HG03039 (cell line): ENCODE data around the gene GNAS-AS1.

ENCODE experiments used
- ATAC-seq: cut with Tn5 transposase; IDR thresholded peaks from one replicate; pipeline ENCODE4 v1.9.1; 2021; ENCODE audit warnings: mild to moderate bottlenecking, moderate library complexity; ENCODE audit not compliant: unreplicated experiment

GNAS-AS1 gene

DNA sequence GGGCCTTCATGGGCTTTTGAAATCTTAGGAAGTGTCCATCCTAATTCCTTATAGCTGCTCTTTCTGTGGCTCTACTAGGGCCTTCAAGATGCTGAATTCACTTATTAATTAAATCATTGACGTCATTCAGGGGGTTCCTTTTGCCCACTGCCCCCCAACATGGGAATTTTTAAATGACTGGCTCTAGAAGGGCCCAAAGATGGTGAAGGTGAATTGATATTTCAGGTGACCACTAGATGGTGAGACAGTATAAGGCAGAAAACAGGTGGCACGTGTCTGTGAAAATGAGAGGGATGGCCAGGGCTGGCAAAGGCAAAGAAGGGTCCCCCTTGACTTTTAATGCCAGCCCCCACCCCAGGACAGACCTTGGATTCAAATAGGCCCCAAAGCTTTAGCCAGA is 13.6 kb upstream of the GNAS-AS1 start:
- no peak for ATAC-seq

DNA sequence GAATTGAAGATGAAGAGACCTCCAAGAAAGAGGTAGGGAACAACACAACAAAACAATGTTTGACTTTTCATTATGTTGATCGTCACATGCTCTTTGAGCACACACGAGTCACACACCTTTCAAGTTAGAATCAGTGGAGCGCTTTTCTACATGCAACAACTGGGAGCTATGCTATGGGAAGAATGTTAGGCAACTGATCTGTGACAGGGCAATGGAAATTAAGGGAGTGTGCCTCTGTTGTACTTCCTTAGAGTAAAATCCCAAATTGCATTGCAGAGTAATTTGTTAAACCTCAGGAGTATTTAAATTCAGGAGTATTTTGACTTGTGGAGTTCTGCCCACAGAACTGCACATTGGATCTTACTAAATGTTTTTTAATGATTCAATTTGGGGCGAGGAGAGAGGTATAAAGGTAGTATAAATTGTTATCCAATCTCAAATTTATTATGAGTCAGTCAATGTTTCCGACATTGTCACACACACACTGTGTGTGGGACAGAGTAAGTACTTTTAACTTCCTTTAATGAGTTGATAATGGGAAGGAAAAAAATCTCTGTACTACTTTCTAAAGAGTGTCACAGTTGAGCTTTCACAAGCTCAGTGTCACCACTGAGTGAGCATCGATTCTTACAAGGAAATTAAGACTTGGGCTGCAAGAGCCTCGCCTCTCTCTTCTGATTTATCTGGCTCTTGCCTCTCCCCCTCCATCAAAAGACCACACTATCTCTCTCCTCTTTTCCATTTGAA is 12.5 kb upstream of the GNAS-AS1 start:
- ATAC-seq, result no peak

DNA sequence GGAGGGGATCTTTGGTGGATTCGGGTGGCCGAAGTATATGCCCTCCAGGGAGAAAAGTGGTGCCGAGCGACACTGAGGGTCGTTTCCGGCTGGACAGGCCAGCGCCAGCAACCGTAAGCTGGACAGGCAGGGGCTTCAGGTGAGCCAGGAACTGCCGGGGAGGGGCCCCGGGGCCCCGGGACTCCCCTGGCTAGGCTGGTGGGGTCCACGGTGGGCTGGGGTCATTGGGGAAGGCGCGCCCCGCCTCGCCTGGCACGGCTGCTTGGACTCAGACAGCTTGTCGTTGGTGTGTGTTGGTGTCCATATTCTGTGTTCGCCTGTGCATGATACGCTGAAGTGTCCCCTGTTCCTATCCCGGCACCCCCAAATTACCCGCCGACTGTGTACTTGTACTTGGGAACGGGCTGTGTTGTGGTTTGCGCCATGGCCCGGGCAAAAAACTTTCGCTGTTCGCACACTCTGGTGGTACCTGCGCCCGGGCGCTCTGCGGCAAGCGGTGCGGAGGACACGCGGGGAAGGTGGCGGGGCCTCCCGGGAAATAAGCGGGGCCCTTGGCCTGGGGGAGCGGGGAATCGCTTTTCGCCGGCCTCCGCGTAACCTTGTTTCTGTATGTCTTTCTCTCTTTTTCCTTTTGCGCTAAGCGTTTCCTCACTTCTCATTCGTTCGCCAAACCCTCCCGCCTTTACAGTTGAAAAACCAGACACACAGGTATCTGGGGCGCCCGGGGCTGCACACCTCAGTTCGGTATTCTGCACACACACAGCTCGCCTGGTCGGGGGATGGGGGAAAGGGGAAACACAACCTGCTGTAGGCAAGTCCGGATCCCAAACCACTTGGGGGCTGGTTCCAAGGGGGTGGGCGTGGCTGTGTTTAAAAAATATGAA is 5.0 kb upstream of the GNAS-AS1 start:
- no peak for ATAC-seq

DNA sequence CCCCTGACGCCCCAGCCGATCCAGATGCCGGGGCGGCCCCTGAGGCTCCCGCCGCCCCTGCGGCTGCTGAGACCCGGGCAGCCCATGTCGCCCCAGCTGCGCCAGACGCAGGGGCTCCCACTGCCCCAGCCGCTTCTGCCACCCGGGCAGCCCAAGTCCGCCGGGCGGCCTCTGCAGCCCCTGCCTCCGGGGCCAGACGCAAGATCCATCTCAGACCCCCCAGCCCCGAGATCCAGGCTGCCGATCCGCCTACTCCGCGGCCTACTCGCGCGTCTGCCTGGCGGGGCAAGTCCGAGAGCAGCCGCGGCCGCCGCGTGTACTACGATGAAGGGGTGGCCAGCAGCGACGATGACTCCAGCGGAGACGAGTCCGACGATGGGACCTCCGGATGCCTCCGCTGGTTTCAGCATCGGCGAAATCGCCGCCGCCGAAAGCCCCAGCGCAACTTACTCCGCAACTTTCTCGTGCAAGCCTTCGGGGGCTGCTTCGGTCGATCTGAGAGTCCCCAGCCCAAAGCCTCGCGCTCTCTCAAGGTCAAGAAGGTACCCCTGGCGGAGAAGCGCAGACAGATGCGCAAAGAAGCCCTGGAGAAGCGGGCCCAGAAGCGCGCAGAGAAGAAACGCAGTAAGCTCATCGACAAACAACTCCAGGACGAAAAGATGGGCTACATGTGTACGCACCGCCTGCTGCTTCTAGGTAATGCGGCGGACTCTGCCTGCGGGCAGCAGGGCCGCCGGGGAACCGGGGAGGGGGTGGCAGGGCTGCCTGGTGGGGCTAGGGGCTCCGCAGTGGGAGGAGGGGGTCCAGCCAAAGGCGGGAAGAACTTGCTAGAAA is 4.2 kb upstream of the GNAS-AS1 start:
- no peak for ATAC-seq

DNA sequence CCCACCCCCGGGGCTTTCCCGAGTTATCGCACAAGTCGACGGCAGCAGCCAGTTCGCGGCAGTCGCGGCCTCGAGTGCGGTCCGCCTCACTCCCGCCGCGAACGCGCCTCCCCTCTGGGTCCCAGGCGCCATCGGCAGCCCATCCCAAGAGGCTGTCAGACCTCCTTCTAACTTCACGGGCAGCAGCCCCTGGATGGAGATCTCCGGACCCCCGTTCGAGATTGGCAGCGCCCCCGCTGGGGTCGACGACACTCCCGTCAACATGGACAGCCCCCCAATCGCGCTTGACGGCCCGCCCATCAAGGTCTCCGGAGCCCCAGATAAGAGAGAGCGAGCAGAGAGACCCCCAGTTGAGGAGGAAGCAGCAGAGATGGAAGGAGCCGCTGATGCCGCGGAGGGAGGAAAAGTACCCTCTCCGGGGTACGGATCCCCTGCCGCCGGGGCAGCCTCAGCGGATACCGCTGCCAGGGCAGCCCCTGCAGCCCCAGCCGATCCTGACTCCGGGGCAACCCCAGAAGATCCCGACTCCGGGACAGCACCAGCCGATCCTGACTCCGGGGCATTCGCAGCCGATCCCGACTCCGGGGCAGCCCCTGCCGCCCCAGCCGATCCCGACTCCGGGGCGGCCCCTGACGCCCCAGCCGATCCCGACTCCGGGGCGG is 3.4 kb upstream of the GNAS-AS1 start:
- ATAC-seq, result no peak

DNA sequence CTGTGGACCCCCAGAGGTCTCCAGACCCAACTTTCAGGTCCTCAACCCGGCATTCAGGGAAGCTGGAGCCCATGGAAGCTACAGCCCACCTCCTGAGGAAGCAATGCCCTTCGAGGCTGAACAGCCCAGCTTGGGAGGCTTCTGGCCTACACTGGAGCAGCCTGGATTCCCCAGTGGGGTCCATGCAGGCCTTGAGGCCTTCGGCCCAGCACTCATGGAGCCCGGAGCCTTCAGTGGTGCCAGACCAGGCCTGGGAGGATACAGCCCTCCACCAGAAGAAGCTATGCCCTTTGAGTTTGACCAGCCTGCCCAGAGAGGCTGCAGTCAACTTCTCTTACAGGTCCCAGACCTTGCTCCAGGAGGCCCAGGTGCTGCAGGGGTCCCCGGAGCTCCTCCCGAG is 2.8 kb upstream of the GNAS-AS1 start:
- no peak for ATAC-seq

DNA sequence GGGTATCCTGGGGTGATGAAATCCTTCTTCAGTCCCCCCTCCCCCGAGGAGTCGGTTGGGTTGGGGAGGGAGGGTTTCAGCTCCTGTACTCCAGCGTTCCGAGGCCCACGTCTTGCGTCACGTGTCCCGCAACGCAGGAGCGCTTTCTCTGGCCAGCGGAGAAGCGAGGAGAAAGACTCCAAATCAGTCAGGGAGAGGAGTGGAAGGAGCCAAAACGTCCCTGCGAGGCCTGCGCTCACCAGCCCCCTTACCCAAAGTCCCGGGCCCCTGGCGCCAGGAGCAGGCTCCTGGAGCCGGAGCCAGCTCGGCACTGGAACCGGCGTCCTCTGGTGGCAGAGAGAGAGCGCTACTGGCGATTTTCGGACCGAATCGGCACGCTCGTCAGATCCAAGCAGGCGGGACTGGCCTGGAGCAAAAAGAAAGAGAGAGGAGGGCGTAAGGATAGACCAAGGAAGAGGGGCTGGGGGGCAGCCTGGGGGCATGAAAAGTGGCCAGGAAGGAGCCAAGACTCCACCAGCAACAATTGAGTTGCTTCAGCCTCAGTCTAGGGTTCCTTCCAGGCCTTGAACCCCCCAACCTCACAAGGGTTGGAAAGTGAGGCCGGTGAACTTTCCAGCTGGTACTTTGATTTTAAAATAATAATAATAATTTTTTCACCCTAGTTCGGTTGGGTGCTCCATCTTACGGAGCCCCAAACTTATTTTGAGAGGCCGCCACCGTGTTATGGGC is 2.0 kb upstream of the GNAS-AS1 start, which contains the start of gene GNAS:
Gene GNAS (plus strand): TSS at position 174 of the 729 bp plus-strand sequence.
- no peak for ATAC-seq

DNA sequence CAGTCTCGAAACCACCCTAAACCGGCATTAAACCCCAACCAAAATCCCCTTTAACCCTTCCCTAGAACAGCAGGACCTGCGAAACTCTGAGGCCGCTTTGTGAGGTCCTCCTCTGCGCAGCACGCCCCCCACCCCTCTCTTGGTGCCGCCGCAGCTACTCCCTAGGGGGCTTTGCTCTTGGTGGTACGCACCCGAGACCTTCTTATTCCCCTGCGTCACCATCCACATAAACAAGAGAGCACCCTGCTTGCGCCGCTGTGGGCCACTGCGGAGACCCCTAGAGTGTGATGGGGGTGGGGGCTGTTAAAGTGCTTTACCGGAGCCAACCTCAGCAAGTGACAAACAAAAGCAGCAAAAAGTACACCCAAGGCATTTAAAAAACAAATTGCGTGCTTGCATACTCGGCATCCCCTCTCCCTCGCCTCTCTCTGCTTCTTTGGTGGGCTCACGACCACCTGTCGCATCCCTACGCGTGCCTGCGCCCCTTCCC is 1.3 kb upstream of the GNAS-AS1 start:
- ATAC-seq, result no peak

DNA sequence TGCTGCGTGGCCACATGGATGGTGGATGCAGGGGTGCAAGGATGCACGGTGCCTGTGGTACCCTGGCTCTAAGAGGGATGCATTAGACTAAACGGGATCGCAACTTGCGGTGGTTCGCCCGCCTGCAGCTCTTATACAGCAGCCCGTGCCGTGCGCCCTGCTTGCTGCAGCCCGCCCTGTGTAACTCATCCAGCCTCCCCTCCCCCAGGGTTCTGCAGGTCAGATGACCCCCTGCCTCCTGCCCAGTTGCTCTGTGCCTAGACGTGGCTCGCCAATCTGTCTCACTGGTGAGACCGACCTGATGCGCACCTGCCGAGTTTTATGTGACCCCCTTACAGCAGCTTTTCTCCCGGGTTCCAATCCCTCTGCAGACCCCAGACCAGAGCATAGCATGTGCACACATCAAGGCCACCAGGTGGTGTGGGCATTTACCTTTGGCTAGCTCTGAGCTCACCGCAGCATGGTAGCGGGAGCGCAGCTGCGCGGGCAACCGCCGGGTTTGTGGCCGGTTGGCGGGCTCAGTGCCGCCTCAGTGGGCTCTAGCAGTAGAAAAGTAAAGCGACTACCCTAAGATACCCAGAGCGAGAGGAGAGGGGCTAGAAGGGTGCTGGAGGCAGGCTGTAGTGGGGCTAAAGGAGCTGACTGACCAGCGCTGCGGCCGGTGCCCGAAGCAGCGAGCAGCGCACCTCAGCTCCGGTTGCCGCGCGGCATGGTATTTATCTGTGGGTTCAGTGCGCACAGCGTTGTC is 693 bp upstream of the GNAS-AS1 start:
- ATAC-seq, result no peak

DNA sequence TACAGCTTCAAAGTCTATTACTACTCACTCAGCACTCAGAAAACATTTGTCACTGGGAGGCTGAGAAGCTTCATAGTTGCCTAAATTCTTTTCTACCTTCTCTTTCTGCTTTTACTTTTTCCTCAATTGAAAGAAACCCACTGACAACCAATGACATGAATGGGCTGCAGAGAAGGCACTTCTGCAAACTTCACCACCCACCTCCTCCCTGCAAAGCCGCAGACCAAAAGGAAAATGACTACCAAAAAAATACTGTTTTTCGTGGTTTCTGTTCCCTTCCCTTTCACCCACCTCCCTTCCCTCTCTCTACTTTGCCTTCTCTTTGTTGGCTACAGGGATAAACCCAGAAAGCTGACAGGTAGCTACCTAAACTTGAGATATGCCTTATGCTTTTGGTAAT is 3.2 kb downstream of the GNAS-AS1 start:
- ATAC-seq, result no peak

DNA sequence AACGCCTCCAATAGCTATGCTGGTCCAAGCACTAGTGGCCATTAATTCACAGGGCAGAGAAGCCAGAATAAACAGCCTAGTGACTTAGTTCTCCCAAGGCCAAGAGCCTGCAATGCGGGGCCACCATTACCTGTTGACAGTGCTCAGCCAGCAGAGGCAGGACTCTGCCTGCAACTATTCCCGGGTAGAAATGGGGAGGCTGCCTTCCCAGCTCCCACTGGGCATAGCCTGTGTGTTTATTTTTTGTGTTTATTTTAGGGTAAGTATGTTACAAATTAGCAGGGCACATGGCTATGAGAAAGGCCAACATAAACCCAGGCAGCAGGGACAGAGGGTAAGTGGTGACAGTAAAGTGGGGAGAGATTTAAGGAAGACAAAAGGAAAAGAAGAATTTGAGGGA is 5.0 kb downstream of the GNAS-AS1 start:
- no peak for ATAC-seq

DNA sequence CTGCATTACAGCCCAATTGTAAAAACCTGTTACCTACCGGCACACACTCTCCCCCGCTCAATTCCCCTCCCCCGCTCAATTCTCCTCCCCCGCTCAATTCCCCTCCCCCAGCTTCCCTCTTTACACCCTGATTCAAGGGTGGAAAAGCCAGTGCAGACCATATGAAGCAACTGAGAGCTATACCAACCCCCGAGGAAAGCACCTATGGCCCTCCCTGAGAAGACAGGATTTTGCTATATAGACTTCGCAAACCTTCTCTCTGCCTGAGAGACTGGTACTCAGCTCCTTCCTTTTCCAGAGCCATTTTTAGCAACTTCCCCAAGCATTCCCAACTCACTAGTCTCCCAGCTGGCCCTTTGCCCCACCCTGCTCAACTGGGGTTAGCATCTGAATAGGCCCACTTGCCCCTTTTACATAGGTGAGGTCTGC is 7.6 kb downstream of the GNAS-AS1 start:
- no peak for ATAC-seq

DNA sequence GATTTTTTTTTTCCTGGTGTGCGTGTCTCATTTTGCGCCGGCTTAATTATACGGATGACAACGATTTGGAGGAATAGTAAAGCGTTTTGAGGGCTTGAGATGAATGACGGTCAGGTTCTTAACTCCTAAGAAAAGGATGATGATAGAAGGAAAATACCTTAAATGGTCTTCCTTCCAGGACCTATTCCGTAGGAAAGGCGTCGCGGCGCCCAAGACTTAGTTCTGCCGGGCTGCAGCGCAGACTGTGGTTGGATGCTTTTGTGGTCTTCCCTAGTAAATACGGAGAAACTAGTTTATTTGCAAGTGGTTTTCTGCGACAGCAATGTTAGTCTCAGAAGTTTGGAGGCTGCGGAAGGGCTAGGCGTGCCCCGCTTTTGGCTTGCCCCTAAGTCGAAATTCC is 8.4 kb downstream of the GNAS-AS1 start:
- no peak for ATAC-seq

DNA sequence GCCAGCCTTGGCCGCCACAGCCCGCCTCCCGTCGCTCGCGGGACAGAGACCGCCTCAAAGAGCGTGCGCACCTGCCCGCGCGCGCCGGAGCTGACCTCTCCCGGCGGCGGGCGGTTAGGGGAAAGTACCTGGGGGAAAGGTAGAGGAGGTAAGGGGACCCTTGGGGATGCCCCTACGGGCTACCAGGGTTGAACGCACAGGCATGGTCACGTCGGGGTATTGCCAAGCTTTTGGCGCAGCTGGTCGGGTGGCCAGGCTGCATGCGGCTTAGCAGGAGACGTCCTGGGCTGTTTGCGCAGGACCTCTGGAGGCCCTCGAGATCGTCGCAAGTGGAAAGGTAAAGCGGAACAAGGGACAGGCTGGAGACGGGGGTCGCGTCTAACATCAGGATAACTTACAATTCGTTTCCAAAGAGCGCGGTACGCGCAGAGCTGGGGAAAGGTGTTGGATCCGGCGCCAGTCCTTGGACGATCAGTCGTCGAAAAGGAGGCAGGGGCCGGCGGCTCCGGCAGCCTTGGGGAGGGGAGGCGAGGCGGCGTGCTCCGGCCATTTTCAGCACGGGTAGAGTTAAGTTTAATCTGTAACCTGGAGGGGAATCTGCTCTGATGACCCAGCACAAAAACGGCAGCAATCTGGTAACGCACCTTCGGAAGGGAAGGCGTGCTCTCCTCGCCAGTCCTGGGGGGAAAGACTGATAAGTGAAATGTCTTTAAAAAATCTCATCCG is 9.0 kb downstream of the GNAS-AS1 start:
- ATAC-seq, result no peak

DNA sequence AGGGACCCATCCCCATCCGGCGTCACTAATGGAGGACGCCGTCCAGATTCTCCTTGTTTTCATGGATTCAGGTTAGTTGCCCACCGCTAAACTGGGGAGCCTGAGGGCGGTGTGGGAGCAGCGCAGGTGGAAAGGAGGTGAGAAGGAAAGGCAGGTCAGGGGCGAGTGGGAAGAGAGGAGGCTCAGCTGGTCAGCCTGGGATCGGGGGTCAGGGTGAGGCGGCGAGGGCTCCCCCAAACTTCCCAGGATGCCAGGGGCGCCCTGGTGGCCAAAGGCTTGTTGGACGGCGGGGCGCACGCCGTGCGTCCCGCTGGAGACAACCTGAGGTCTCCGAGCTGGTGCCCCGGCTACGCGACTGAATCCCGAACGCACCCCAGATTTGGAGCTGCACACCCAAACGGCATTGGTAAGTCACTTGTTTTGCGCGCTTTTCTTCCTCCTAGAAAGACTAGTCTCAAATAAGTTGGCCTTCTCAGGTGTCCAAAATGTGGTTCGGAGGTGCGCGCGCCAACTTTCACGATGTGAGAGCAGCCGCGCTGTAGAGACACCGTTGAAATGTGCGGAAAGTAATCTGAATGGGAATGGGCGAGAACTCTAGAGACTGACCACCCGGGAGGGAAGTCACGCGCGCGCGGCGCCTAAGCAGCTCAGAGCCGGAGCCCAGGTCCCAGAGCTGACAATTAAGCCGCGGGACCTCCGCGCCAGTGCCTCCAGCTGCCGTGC is 9.7 kb downstream of the GNAS-AS1 start:
- ATAC-seq, result no peak

DNA sequence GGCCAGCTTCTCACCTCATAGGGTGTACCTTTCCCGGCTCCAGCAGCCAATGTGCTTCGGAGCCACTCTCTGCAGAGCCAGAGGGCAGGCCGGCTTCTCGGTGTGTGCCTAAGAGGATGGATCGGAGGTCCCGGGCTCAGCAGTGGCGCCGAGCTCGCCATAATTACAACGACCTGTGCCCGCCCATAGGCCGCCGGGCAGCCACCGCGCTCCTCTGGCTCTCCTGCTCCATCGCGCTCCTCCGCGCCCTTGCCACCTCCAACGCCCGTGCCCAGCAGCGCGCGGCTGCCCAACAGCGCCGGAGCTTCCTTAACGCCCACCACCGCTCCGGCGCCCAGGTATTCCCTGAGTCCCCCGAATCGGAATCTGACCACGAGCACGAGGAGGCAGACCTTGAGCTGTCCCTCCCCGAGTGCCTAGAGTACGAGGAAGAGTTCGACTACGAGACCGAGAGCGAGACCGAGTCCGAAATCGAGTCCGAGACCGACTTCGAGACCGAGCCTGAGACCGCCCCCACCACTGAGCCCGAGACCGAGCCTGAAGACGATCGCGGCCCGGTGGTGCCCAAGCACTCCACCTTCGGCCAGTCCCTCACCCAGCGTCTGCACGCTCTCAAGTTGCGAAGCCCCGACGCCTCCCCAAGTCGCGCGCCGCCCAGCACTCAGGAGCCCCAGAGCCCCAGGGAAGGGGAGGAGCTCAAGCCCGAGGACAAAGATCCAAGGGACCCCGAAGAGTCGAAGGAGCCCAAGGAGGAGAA is 10.5 kb downstream of the GNAS-AS1 start:
- no peak for ATAC-seq

DNA sequence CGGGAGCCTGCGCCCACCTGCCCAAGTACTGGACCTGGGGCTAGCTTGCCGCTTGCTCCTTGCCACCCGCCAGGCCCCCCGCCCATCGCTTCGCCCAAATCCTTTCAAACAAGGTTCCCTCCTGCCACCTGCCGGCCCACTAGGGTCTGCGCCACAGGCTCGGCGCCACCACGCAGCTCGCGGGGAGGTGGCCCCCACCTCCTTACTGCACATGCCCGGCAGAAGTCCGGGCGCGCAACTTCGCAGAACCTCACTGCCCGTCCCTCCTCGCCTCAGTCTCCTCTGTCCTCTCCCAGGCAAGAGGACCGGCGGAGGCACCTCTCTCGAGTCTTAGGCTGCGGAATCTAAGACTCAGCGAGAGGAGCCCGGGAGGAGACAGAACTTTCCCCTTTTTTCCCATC is 11.2 kb downstream of the GNAS-AS1 start:
- ATAC-seq, result no peak
